GM12873 (cell line): ENCODE results near the gene RAB38.

ENCODE experiments used
- CTCF ChIP-seq: IDR thresholded peaks from 2 replicates; pipeline ENCODE4 v1.5.1; 2012; ENCODE audit warnings: low read depth, mild to moderate bottlenecking, moderate library complexity, low read length, control low read depth; ENCODE audit not compliant: insufficient read depth; ENCODE audit errors: missing control alignments

Gene RAB38

GRCh38 chr11:88174709-88175568 is at the start of gene RAB38:
TSS of gene RAB38 (minus strand) at chr11:88175443. CDS start at chr11:88175384, 59 bp downstream.
- no peak for TF ChIP-seq CTCF

- no peak for TF ChIP-seq CTCF
Measured at GRCh38 chr11:88213406-88213805, 38.2 kb upstream of the RAB38 start.

- TF ChIP-seq CTCF = no peak
Measured at GRCh38 chr11:88212300-88212699, 37.1 kb upstream of the RAB38 start.

GRCh38 chr11:88208745-88209144 is 33.5 kb upstream of the RAB38 start:
- TF ChIP-seq CTCF = no peak

GRCh38 chr11:88206751-88207150 is 31.5 kb upstream of the RAB38 start:
- no peak for TF ChIP-seq CTCF

GRCh38 chr11:88204353-88204752 is 29.1 kb upstream of the RAB38 start:
- TF ChIP-seq CTCF = no peak

GRCh38 chr11:88203604-88204003 is 28.4 kb upstream of the RAB38 start:
- no peak for TF ChIP-seq CTCF
